ENCODE measurements around the gene MOB3C. TPM values are rescaled to one million over a fixed set of nuclear protein-coding genes. Genes with fewer than 3 reads are reported as not detected.

Gene MOB3C
- total RNA-seq, 2 experiments from 2014 or later = 6.3 to 8.7 TPM

GRCh38 chr1:46612937-46613660 is 3.5 kb downstream of the MOB3C start:
- POLR2A ChIA-PET = interaction anchor here (6.4 kb wide), 1 partner anchor 9 kb away, joined by 55 read pairs; the partner anchor contains the start of gene MKNK1
- TF ChIP-seq, protein P1, sequence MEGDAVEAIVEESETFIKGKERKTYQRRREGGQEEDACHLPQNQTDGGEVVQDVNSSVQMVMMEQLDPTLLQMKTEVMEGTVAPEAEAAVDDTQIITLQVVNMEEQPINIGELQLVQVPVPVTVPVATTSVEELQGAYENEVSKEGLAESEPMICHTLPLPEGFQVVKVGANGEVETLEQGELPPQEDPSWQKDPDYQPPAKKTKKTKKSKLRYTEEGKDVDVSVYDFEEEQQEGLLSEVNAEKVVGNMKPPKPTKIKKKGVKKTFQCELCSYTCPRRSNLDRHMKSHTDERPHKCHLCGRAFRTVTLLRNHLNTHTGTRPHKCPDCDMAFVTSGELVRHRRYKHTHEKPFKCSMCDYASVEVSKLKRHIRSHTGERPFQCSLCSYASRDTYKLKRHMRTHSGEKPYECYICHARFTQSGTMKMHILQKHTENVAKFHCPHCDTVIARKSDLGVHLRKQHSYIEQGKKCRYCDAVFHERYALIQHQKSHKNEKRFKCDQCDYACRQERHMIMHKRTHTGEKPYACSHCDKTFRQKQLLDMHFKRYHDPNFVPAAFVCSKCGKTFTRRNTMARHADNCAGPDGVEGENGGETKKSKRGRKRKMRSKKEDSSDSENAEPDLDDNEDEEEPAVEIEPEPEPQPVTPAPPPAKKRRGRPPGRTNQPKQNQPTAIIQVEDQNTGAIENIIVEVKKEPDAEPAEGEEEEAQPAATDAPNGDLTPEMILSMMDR (IDR thresholded peaks at IDR 0.05) = no peak
- DNase-seq = no peak
- H3K4me1 Mint-ChIP-seq (ENCODE audit: low read depth) = peaks cover 44% of the 10 kb centered on the region
- H3K27ac Mint-ChIP-seq = no peak overlapping the region
- no peaks in the 10 kb centered on the region for H3K27me3 Mint-ChIP-seq
- H3K36me3 Mint-ChIP-seq (ENCODE audit: low read depth) = peaks cover 5% of the 10 kb centered on the region
- no peaks in the 10 kb centered on the region for H3K9me3 Mint-ChIP-seq
- CTCF ChIA-PET = interaction anchor here (1.0 to 5.4 kb wide), 2 partner anchors 9 to 166 kb away, joined by 4 to 47 read pairs; partner anchors contain the start of gene MKNK1
- no peak for ATAC-seq
- intact Hi-C loops (cut with micrococcal nuclease) = loop anchor here (10.0 kb wide), 1 partner anchor 112 kb away; no protein-coding TSS in a partner anchor
- H3K4me3 Mint-ChIP-seq = no peak overlapping the region

- intact Hi-C loops (cut with micrococcal nuclease) = loop anchor here (10.0 kb wide), 1 partner anchor 113 kb away; no protein-coding TSS in a partner anchor
Observed at GRCh38 chr1:46611691-46612221, 4.9 kb downstream of the MOB3C start.

GRCh38 chr1:46607345-46608130 is 9.1 kb downstream of the MOB3C start:
- no peak for DNase-seq
- Mint-ChIP-seq H3K9me3 (no peaks in the 10 kb centered on the region), H3K27ac (no peak overlapping the region), H3K27me3 (no peaks in the 10 kb centered on the region), H3K4me1 (ENCODE audit: low read depth) (peaks cover 25% of the 10 kb centered on the region), H3K4me3 (no peak overlapping the region), H3K36me3 (ENCODE audit: low read depth) (peaks cover 5% of the 10 kb centered on the region)
- intact Hi-C loops (cut with micrococcal nuclease) = no loop called here
- ChIA-PET CTCF (interaction anchor here (0.8 to 7.3 kb wide), 2 partner anchors 8 to 25 kb away, joined by 3 to 47 read pairs; partner anchors contain the start of gene MOB3C), POLR2A (interaction anchor here (0.6 kb wide), 1 partner anchor 9 kb away, joined by 3 read pairs; the partner anchor contains the start of gene MOB3C)
- ATAC-seq = no peak
- TF ChIP-seq, protein P1 (IDR thresholded peaks at IDR 0.05) = no peak

More at GRCh38 chr1:46611691-46612221, 4.9 kb downstream of the MOB3C start:
- CTCF ChIA-PET = no interaction called here
- TF ChIP-seq, protein P1 (IDR thresholded peaks at IDR 0.05) = no peak
- no peaks in the 10 kb centered on the region for H3K9me3 Mint-ChIP-seq
- peaks cover 37% of the 10 kb centered on the region for H3K4me1 Mint-ChIP-seq (ENCODE audit: low read depth)
- DNase-seq (no peak), ATAC-seq (no peak)
- H3K36me3 Mint-ChIP-seq (ENCODE audit: low read depth) = peaks cover 5% of the 10 kb centered on the region
- POLR2A ChIA-PET = no interaction called here
- H3K27me3 Mint-ChIP-seq = no peaks in the 10 kb centered on the region
- peak overlapping the region; percentile 55 for H3K27ac Mint-ChIP-seq
- no peak overlapping the region for H3K4me3 Mint-ChIP-seq

DNA sequence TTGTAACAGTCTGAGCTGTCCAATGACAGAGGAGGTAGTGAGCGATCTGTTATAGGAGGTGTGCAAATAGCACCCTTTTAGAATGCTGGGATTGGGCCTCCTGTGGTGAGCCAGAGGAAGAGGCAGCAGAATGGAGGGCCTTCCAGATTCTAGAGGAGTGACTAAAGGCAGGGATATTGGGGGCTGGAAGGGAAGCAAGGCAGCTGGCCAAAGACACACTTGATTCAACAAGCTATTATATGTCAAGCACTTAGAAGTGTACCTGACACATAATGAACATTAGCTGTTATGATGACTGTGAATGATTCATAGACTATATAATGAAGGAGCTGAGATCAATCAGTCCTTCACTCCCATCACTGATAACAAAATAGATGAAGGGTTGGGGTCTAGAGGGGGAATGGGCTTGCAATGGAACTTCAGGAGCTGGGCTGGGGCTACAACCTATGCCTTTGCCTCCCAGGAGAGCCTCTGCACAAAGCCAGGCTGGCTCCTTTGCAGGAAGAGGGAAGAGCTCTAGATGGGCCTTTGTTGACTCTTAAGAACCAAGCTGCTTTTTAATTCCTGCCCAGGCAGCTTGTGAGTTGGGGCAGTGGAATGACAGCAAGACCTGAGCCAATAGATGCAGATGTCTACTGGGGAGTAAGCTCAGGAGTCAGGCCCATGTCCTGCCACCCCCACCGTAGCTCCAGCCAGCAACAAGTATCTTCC is 10.2 kb downstream of the MOB3C start:
- DNase-seq (no peak), ATAC-seq (no peak)
- Mint-ChIP-seq H3K9me3 (no peaks in the 10 kb centered on the region), H3K36me3 (ENCODE audit: low read depth) (peaks cover 9% of the 10 kb centered on the region), H3K27ac (no peak overlapping the region), H3K27me3 (no peaks in the 10 kb centered on the region), H3K4me1 (ENCODE audit: low read depth) (peaks cover 28% of the 10 kb centered on the region), H3K4me3 (no peak overlapping the region)
- intact Hi-C loops (cut with micrococcal nuclease) = no loop called here
- ChIA-PET POLR2A (interaction anchor here (5.7 kb wide), 1 partner anchor 9 kb away, joined by 55 read pairs; the partner anchor contains the start of gene MOB3C), CTCF (interaction anchor here (0.8 to 7.3 kb wide), 2 partner anchors 10 to 24 kb away, joined by 3 to 47 read pairs; partner anchors contain the start of gene MOB3C)
- TF ChIP-seq, protein P1 (IDR thresholded peaks at IDR 0.05) = no peak
